GM21515 (cell line): ENCODE data around the gene STK39.

Source experiments
- ATAC-seq: cut with Tn5 transposase; IDR thresholded peaks from one replicate; pipeline ENCODE4 v1.9.1; 2021; ENCODE audit not compliant: unreplicated experiment

The STK39 gene

DNA sequence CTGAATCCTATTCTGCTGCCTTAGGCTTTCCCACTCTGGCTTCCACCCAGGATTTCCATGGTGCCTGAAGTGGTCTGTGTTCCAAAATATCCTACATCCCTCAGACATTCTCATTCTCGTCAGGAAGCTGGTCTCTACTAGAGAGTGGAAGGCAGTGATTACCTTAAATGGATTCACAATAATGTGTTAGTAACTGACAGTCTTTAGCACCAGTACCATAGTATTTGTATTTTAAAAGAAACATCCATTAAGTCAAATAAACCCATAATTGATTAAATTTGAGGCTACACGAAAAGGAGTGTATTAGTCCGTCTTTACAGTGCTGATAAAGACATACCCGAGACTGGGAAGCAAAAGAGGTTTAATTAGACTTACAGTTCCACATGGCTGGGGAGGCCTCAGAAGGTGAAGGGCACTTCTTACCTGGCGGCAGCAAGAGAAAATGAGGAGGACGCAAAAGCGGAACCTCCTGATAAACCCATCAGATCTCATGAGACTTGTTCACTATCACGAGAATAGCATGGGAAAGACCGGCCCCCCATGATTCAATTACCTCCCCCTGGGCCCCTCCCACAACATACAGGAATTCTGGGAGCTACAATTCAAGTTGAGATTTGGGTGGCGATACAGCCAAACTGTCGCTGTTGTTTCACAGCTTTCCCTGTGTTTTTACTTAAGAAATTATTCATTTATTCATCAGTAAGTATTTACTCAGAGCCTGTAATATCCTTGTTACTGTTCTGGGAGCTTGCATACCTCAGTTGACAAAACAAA is 306.5 kb downstream of the STK39 start:
- ATAC-seq, result no peak

GRCh38 chr2:167940346-167940725 is 307.1 kb downstream of the STK39 start:
- no peak for ATAC-seq

GRCh38 chr2:167939514-167940345 is 307.7 kb downstream of the STK39 start:
- ATAC-seq, result no peak

DNA sequence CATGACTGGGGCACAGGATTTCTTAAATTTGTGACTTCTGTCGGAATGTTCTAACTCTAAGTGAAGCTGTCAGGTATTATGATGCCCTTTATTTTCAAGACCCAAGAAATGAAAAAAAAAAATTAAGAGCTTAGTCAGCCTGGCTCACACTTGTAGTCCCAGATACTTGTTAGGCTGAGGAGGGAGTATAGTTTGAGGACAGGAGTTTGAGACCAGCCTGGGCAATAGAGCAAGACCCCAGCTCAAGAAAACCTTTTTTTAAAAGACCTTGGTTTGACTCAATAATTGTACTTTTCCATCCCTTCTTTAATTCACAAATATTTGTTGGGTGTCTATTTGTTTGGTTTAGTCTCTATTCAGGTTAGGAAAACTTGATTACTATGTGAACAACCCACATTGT is 310.0 kb downstream of the STK39 start:
- ATAC-seq, result no peak

- ATAC-seq, result no peak
These were observed 311.6 kb downstream of the STK39 start for GRCh38 chr2:167935803-167936110.

GRCh38 chr2:167933097-167933814 is 314.1 kb downstream of the STK39 start:
- ATAC-seq, result no peak

- ATAC-seq, result no peak
These were observed 315.2 kb downstream of the STK39 start for GRCh38 chr2:167932123-167932693.

DNA sequence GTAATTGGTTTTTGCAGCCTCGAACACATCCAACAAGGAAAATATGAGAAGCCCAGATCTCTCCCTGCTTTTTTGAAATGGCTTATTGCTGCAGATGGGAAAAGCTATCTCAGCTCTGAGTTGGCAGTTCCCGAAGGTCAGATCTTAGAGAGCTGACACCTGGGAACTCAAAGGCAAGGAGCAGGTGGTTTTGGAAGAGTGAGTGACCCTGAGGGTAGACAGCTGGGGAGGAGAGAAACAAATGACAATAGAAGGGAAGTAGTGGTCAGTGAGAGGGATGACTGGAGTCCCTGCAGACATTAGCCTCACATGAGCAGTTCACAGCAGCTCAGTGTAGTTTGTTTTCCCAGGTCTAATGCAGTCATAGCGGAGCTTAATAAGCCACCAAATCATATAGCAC is 317.9 kb downstream of the STK39 start:
- no peak for ATAC-seq

DNA sequence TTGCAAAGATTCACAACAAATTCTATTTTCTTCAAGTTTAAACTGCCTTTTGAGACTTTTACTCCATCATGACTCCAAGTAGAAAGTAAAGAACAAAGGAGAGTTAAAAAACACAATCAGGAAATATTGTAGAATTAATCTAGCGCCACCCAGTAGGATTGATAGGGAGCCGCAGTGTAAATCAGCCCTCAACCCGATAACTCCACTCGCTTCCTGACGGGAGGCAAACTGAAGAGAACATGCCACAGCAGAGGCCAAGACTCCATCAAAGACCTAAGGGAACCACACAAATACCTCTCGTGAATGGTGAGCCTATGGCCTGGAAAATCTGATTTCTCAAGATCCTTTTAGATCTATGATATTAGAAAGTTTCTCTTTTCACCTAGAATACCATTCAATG is 319.0 kb downstream of the STK39 start:
- ATAC-seq, result no peak

GRCh38 chr2:167925758-167926157 is 321.6 kb downstream of the STK39 start:
- no peak for ATAC-seq

DNA sequence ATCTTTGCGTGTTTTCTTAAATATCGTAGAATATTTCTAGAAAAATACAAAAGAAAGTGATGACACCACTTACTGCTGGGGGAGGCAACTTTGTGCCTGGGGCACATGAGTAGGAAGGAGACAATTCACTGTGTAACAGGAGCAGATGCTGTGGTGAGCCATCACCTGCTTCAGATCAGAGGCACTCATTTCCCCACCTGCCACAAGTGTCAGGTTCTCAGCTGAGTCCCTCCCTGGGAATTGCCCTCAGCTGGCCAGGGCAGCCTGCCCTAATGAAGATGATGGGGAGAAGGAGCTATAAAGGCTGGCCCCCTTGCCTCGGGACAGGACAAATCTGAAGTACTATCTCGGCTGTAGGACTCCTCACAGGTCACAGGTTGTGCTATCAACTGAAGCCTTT is 322.8 kb downstream of the STK39 start:
- no peak for ATAC-seq

- ATAC-seq, result no peak
These were observed 330.6 kb downstream of the STK39 start for GRCh38 chr2:167916756-167917155.

DNA sequence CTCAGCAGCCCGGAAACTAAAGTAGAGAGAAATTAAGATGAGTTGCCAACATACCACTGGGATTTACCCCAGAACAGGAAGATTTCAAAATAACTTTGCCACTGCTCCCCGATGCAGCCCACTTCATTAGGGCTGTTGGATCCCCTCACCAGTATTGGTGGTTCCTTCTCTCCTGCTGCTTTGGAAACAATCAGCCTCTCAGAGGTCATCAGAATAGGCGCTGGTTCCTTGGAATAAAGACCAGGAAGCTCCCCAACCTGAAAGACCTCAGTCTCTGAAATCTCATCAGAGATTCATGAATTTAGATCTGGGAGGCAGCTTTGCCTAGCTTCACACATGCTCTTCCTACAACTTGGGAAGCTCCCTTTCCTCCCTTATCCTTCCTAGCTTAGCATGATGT is 332.4 kb downstream of the STK39 start:
- ATAC-seq, result no peak

DNA sequence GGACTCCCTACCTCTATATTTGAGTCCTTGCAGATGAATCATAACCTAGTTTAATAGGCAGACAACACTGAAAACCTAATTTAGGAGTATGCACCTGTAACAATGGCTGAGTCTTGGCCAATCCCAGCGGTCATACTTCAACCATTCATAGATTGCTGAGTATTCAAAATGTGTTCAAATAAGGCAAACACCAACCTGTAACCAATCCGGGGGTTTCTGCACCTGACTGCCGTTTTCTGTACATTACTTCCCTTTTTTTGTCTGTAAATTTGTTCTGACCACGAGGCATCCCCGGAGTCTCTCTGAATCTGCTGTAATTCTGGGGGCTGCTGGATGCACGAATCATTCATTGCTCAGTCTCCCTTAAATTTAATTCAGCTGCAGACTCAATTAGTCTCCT is 338.6 kb downstream of the STK39 start:
- no peak for ATAC-seq

DNA sequence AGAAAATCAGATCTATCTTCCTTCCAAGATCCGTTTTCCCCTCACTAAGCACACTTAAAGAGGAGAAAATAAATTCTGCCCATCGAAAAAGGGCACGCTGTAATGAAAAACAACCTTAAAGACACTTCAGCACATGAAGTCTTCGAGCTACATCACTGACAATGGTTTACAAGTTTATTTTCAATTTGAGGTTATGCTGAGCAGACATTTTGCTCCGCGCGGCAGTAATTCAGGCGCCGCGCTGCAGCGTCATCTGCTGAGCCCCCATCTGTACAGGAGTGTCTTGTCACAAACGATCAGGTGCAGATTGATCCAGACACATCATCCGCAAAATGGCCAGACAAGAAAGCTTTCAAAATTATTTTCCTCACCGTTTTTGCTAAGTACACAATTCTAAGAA is 341.7 kb downstream of the STK39 start:
- ATAC-seq, result no peak
